HEK293 (cell line): Measurements from ENCODE around the gene MRPL34.

Source experiments
- BCL11A ChIP-seq: fragments of 450-650 bp; formaldehyde crosslinking; IDR thresholded peaks from 2 replicates; pipeline ENCODE4 v1.5.1; 2016; ENCODE audit warnings: low read depth, missing biosample characterization, missing genetic modification characterization
- EGR2 ChIP-seq: fragments of 450-650 bp; formaldehyde crosslinking; IDR thresholded peaks from 2 replicates; pipeline ENCODE4 v1.5.1; 2016; ENCODE audit warnings: low read depth, missing biosample characterization, missing genetic modification characterization
- HOXD13 ChIP-seq: sonication (generic); formaldehyde crosslinking; IDR thresholded peaks from 2 replicates; pipeline ENCODE4 v1.8.0; 2022; ENCODE audit warnings: missing genetic modification reagents, borderline replicate concordance
- IKZF3 ChIP-seq: fragments of 450-650 bp; IDR thresholded peaks from 2 replicates; pipeline ENCODE4 v1.5.0; 2018; ENCODE audit warnings: missing biosample characterization, mild to moderate bottlenecking, missing genetic modification characterization, moderate library complexity
- MZF1 ChIP-seq: fragments of 450-650 bp; formaldehyde crosslinking; IDR thresholded peaks from 2 replicates; pipeline ENCODE4 v1.5.1; 2017; ENCODE audit warnings: missing biosample characterization, missing genetic modification characterization, borderline replicate concordance
- PRDM1 ChIP-seq: fragments of 450-650 bp; formaldehyde crosslinking; IDR thresholded peaks from 2 replicates; pipeline ENCODE4; 2016; ENCODE audit warnings: missing biosample characterization, missing genetic modification characterization
- SALL2 ChIP-seq: fragments of 450-650 bp; formaldehyde crosslinking; IDR thresholded peaks from 2 replicates; pipeline ENCODE4 v1.5.0; 2017; ENCODE audit warnings: missing biosample characterization, mild to moderate bottlenecking, missing genetic modification characterization, borderline replicate concordance
- SCRT2 ChIP-seq: fragments of 450-650 bp; formaldehyde crosslinking; IDR thresholded peaks from 2 replicates; pipeline ENCODE4 v1.5.1; 2016; ENCODE audit warnings: missing biosample characterization, missing genetic modification characterization
- SP7 ChIP-seq: fragments of 450-650 bp; formaldehyde crosslinking; IDR thresholded peaks from 2 replicates; pipeline ENCODE4 v1.5.1; 2016; ENCODE audit warnings: missing biosample characterization, missing genetic modification characterization
- ZFP41 ChIP-seq: fragments of 450-650 bp; formaldehyde crosslinking; IDR thresholded peaks from 2 replicates; pipeline ENCODE4 v1.5.1; 2016; ENCODE audit warnings: missing biosample characterization, missing genetic modification characterization, borderline replicate concordance
- ZFP69B ChIP-seq: fragments of 450-650 bp; formaldehyde crosslinking; IDR thresholded peaks from 2 replicates; pipeline ENCODE4 v1.5.1; 2016; ENCODE audit warnings: missing biosample characterization, missing genetic modification characterization
- ZNF133 ChIP-seq: fragments of 450-650 bp; formaldehyde crosslinking; IDR thresholded peaks from 2 replicates; pipeline ENCODE4 v1.5.1; 2016; ENCODE audit warnings: missing biosample characterization, missing genetic modification characterization
- ZNF169 ChIP-seq: fragments of 450-650 bp; formaldehyde crosslinking; IDR thresholded peaks from 2 replicates; pipeline ENCODE4 v1.5.1; 2016; ENCODE audit warnings: missing biosample characterization, missing genetic modification characterization
- ZNF174 ChIP-seq: fragments of 450-650 bp; formaldehyde crosslinking; IDR thresholded peaks from 2 replicates; pipeline ENCODE4 v1.5.0; 2017; ENCODE audit warnings: missing biosample characterization, mild to moderate bottlenecking, missing genetic modification characterization
- ZNF266 ChIP-seq: fragments of 450-650 bp; formaldehyde crosslinking; IDR thresholded peaks from 2 replicates; pipeline ENCODE4 v1.5.1; 2016; ENCODE audit warnings: missing biosample characterization, missing genetic modification characterization, low read depth
- ZNF274 ChIP-seq, 2 experiments: fragments of 200-500 bp in 1 of 2; fragments of 450-650 bp in 1 of 2; sonication (Bioruptor generic) in 1 of 2; formaldehyde crosslinking in 1 of 2; IDR thresholded peaks; 2 replicates each; pipeline versions ENCODE4 v1.5.1 to v1.6.1; 2014 to 2016; ENCODE audit warnings: borderline replicate concordance in 1 of 2, inconsistent platforms in 1 of 2, low read length in 1 of 2, missing biosample characterization in 1 of 2, missing genetic modification characterization in 1 of 2
- ZNF280D ChIP-seq: fragments of 450-650 bp; formaldehyde crosslinking; IDR thresholded peaks from 2 replicates; pipeline ENCODE4 v1.5.1; 2016; ENCODE audit warnings: missing biosample characterization, missing genetic modification characterization
- ZNF292 ChIP-seq: fragments of 450-650 bp; formaldehyde crosslinking; IDR thresholded peaks from 2 replicates; pipeline ENCODE4 v1.5.1; 2016; ENCODE audit warnings: low read depth, missing biosample characterization, missing genetic modification characterization, borderline replicate concordance
- ZNF341 ChIP-seq: fragments of 450-650 bp; formaldehyde crosslinking; IDR thresholded peaks from 2 replicates; pipeline ENCODE4; 2016; ENCODE audit warnings: low read depth, missing biosample characterization, missing genetic modification characterization
- ZNF404 ChIP-seq: fragments of 450-650 bp; formaldehyde crosslinking; IDR thresholded peaks from 2 replicates; pipeline ENCODE4 v1.5.1; 2017; ENCODE audit warnings: missing biosample characterization, missing genetic modification characterization
- ZNF416 ChIP-seq: fragments of 450-650 bp; formaldehyde crosslinking; IDR thresholded peaks from 2 replicates; pipeline ENCODE4 v1.5.1; 2016; ENCODE audit warnings: missing biosample characterization, missing genetic modification characterization
- ZNF529 ChIP-seq: fragments of 450-650 bp; formaldehyde crosslinking; IDR thresholded peaks from 2 replicates; pipeline ENCODE4 v1.5.1; 2017; ENCODE audit warnings: missing genetic modification characterization, missing biosample characterization; ENCODE audit not compliant: insufficient replicate concordance
- ZNF585B ChIP-seq: fragments of 450-650 bp; formaldehyde crosslinking; IDR thresholded peaks from 2 replicates; pipeline ENCODE4 v1.5.1; 2016; ENCODE audit warnings: missing biosample characterization, missing genetic modification characterization
- ZNF596 ChIP-seq: fragments of 450-650 bp; IDR thresholded peaks from 2 replicates; pipeline ENCODE4 v1.5.0; 2018; ENCODE audit warnings: missing biosample characterization, mild to moderate bottlenecking, missing genetic modification characterization, moderate library complexity
- ZNF621 ChIP-seq: fragments of 450-650 bp; formaldehyde crosslinking; IDR thresholded peaks from 2 replicates; pipeline ENCODE4 v1.5.1; 2017; ENCODE audit warnings: missing biosample characterization, missing genetic modification characterization
- ZNF623 ChIP-seq: fragments of 450-650 bp; formaldehyde crosslinking; IDR thresholded peaks from 2 replicates; pipeline ENCODE4 v1.5.1; 2016; ENCODE audit warnings: missing biosample characterization, missing genetic modification characterization
- ZNF707 ChIP-seq: fragments of 450-650 bp; formaldehyde crosslinking; IDR thresholded peaks from 2 replicates; pipeline ENCODE4 v1.5.1; 2016; ENCODE audit warnings: missing biosample characterization, missing genetic modification characterization
- ZNF777 ChIP-seq: fragments of 450-650 bp; formaldehyde crosslinking; IDR thresholded peaks from 2 replicates; pipeline ENCODE4 v1.5.1; 2017; ENCODE audit warnings: missing biosample characterization, missing genetic modification characterization, borderline replicate concordance
- ZSCAN4 ChIP-seq: fragments of 450-650 bp; formaldehyde crosslinking; IDR thresholded peaks from 2 replicates; pipeline ENCODE4 v1.5.1; 2017; ENCODE audit warnings: missing biosample characterization, missing genetic modification characterization
- TF ChIP-seq, protein P1 (sequence below): fragments of 450-650 bp; formaldehyde crosslinking; IDR thresholded peaks from 2 replicates; pipeline ENCODE4 v1.5.1; 2016; ENCODE audit warnings: missing biosample characterization, missing genetic modification characterization
- TF ChIP-seq, protein P2 (sequence below): fragments of 450-650 bp; formaldehyde crosslinking; IDR thresholded peaks from 2 replicates; pipeline ENCODE4 v1.5.1; 2016; ENCODE audit warnings: missing biosample characterization, missing genetic modification characterization
- TF ChIP-seq, protein P3 (sequence below): fragments of 450-650 bp; formaldehyde crosslinking; IDR thresholded peaks from 2 replicates; pipeline ENCODE4 v1.5.1; 2016; ENCODE audit warnings: missing biosample characterization, missing genetic modification characterization

MRPL34 gene

DNA sequence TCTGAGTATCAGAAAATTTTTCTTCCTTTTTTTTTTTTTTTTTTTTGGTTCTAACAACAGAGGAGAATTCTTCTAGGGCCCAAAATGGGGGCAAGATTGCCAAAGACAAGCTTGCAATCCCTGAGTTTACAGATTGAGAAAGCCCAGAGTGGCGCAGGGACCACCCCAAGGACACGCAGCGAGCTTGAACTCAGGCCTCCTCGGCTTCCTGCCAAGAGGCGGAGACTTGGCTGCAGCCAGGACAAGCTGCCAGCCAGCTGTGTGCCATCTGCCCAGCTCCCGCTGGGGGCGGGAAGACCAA is 506 bp upstream of the MRPL34 start (continued):
- TF ChIP-seq, protein P1, sequence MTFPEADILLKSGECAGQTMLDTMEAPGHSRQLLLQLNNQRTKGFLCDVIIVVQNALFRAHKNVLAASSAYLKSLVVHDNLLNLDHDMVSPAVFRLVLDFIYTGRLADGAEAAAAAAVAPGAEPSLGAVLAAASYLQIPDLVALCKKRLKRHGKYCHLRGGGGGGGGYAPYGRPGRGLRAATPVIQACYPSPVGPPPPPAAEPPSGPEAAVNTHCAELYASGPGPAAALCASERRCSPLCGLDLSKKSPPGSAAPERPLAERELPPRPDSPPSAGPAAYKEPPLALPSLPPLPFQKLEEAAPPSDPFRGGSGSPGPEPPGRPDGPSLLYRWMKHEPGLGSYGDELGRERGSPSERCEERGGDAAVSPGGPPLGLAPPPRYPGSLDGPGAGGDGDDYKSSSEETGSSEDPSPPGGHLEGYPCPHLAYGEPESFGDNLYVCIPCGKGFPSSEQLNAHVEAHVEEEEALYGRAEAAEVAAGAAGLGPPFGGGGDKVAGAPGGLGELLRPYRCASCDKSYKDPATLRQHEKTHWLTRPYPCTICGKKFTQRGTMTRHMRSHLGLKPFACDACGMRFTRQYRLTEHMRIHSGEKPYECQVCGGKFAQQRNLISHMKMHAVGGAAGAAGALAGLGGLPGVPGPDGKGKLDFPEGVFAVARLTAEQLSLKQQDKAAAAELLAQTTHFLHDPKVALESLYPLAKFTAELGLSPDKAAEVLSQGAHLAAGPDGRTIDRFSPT (tag by site-specific recombination) = no peak; the same call in 1 of the 2 replicates
- no peak for TF ChIP-seq ZNF174
- no peak for TF ChIP-seq ZFP69B
- TF ChIP-seq SP7 (tag by site-specific recombination) = 0 out of 2 replicates have a peak, but pooled peaks have one; percentile 70
- no peak; the same call in 1 of the 2 replicates for TF ChIP-seq HOXD13 (CRISPR knock-in tag)
- TF ChIP-seq SALL2 (tag by site-specific recombination) = no peak
- TF ChIP-seq BCL11A (tag by site-specific recombination) = no peak; the same call in 1 of the 2 replicates
- peak; percentile 91 for TF ChIP-seq IKZF3 (tag by site-specific recombination)
- no peak for TF ChIP-seq ZFP41 (tag by site-specific recombination)
- TF ChIP-seq ZNF529 (tag by site-specific recombination) = no peak
- no peak for TF ChIP-seq ZNF404 (tag by site-specific recombination)
- TF ChIP-seq, protein P2, sequence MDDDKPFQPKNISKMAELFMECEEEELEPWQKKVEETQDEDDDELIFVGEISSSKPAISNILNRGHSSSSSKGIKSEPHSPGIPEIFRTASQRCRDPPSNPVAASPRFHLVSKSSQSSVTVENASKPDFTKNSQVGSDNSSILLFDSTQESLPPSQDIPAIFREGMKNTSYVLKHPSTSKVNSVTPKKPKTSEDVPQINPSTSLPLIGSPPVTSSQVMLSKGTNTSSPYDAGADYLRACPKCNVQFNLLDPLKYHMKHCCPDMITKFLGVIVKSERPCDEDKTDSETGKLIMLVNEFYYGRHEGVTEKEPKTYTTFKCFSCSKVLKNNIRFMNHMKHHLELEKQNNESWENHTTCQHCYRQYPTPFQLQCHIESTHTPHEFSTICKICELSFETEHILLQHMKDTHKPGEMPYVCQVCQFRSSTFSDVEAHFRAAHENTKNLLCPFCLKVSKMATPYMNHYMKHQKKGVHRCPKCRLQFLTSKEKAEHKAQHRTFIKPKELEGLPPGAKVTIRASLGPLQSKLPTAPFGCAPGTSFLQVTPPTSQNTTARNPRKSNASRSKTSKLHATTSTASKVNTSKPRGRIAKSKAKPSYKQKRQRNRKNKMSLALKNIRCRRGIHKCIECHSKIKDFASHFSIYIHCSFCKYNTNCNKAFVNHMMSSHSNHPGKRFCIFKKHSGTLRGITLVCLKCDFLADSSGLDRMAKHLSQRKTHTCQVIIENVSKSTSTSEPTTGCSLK (tag by site-specific recombination) = no peak
- TF ChIP-seq ZNF266 = no peak
- TF ChIP-seq ZNF292 (tag by site-specific recombination) = no peak
- TF ChIP-seq ZNF169 (tag by site-specific recombination) = no peak
- TF ChIP-seq ZNF777 (tag by site-specific recombination) = no peak
- TF ChIP-seq EGR2 (tag by site-specific recombination) = no peak
- no peak for TF ChIP-seq ZNF274 (IDR thresholded peaks at IDR 0.05; ENCODE audit: low read length)
- no peak for TF ChIP-seq ZNF274 (tag by site-specific recombination; IDR thresholded peaks at IDR 0.05; ENCODE audit: borderline replicate concordance)
- TF ChIP-seq PRDM1 (tag by site-specific recombination) = no peak
- TF ChIP-seq ZNF341 (tag by site-specific recombination) = no peak
- no peak for TF ChIP-seq ZNF707 (tag by site-specific recombination)
- TF ChIP-seq ZNF596 (tag by site-specific recombination) = no peak
- TF ChIP-seq ZSCAN4 = no peak
- TF ChIP-seq, protein P3, sequence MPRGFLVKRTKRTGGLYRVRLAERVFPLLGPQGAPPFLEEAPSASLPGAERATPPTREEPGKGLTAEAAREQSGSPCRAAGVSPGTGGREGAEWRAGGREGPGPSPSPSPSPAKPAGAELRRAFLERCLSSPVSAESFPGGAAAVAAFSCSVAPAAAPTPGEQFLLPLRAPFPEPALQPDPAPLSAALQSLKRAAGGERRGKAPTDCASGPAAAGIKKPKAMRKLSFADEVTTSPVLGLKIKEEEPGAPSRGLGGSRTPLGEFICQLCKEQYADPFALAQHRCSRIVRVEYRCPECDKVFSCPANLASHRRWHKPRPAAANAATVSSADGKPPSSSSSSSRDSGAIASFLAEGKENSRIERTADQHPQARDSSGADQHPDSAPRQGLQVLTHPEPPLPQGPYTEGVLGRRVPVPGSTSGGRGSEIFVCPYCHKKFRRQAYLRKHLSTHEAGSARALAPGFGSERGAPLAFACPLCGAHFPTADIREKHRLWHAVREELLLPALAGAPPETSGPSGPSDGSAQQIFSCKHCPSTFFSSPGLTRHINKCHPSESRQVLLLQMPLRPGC (tag by site-specific recombination) = peak; percentile 50; the same call in 1 of the 2 replicates
- TF ChIP-seq ZNF621 (tag by site-specific recombination) = no peak
- no peak for TF ChIP-seq ZNF416 (tag by site-specific recombination)
- TF ChIP-seq ZNF280D (tag by site-specific recombination) = no peak
- TF ChIP-seq SCRT2 (tag by site-specific recombination) = no peak
- TF ChIP-seq ZNF585B (tag by site-specific recombination) = no peak
- TF ChIP-seq MZF1 = no peak
- no peak for TF ChIP-seq ZNF133 (tag by site-specific recombination)
- TF ChIP-seq ZNF623 (tag by site-specific recombination) = no peak
